SU-DHL-6 (cell line): ENCODE measurements around the gene ITGB4.

Source experiments
- EZH2phosphoT487 ChIP-seq: fragments of 200-600 bp; sonication (generic), shearing (Covaris generic); conservative IDR thresholded peaks from 2 replicates; pipeline ENCODE4 v1.6.1; 2018; ENCODE audit warnings: mild to moderate bottlenecking, antibody characterized with exemption, low read length, moderate library complexity, mixed read lengths
- TF ChIP-seq, protein P1 (sequence below): fragments of 200-600 bp; sonication (generic); IDR thresholded peaks from one replicate; pipeline ENCODE4 v1.5.1; 2017; ENCODE audit warnings: antibody characterized with exemption, mild to moderate bottlenecking, low read length, moderate library complexity; ENCODE audit not compliant: insufficient read depth, poor library complexity, severe bottlenecking

DNA sequence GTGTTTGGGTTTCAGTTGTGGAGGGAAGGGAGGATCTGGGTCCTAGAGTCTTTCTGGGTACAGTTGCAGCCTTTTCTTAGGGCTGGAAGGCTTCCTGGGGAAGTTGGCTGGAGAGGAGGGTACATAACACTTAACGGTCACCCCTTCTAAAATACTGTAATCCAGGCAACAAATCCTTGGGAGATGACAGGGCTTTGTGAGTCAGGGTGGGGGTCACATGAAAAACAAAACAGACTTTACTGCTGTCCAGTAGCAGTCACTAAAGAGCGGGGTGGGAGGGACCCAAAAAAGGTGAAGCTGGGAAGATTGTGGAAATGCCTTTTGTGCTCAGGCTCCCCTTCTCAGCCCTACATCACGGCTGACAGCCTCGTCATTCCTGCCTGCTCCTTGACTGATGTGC lies 47.8 kb upstream of the ITGB4 start:
- TF ChIP-seq, protein P1, sequence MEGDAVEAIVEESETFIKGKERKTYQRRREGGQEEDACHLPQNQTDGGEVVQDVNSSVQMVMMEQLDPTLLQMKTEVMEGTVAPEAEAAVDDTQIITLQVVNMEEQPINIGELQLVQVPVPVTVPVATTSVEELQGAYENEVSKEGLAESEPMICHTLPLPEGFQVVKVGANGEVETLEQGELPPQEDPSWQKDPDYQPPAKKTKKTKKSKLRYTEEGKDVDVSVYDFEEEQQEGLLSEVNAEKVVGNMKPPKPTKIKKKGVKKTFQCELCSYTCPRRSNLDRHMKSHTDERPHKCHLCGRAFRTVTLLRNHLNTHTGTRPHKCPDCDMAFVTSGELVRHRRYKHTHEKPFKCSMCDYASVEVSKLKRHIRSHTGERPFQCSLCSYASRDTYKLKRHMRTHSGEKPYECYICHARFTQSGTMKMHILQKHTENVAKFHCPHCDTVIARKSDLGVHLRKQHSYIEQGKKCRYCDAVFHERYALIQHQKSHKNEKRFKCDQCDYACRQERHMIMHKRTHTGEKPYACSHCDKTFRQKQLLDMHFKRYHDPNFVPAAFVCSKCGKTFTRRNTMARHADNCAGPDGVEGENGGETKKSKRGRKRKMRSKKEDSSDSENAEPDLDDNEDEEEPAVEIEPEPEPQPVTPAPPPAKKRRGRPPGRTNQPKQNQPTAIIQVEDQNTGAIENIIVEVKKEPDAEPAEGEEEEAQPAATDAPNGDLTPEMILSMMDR = no peak
- no peak for TF ChIP-seq EZH2phosphoT487
